Measurements from ENCODE around the gene REV3L.

The REV3L gene

DNA sequence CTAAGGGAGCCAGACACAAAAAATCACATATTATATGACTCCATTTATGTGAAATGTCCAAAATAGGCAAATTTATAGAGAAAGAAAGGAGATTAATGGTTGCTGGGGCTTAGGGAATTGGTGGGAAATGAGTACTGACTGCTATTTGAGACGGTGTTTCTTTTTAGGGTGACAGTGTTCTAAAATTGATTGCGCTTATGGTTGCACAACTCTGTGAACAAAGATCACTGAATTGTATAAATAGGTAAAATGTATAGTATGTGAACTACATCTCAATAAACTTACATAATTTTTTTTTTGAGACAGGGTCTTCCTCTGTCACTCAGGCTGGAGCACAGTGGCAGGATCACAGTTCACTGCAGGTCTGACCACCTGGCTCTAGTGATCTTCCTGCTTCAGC is 45.4 kb downstream of the REV3L start:
- no peaks in the 10 kb centered on the region for H3K27me3 ChIP-seq (ENCODE audit: control insufficient read depth, insufficient read depth, low read length)
- H3K9me3 ChIP-seq (ENCODE audit: control insufficient read depth, insufficient read depth, low read length), result no peaks in the 10 kb centered on the region
- H3K9ac ChIP-seq (ENCODE audit: low read depth, low read length), result no peak overlapping the region

DNA sequence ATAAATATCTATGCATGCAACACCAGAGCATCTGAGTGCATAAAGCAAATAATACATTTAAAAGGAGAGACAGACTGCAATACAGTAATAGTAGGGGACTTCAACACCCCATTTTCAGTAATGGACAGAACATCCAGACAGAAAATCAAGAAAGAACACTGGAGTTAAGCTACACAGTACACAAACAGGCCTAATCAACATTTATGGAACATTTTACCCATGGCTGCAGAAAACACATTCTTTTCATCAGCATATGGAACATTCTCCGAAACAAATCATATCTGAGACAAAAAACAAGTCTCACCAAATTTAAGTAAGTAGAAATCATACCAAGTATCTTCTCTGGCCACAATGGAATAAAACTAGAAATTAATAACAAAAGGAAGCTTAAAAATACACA is 50.5 kb downstream of the REV3L start:
- no peaks in the 10 kb centered on the region for H3K9me3 ChIP-seq (ENCODE audit: control insufficient read depth, insufficient read depth, low read length)
- no peak overlapping the region for H3K4me3 ChIP-seq (ENCODE audit: low read depth, low read length)
- no peaks in the 10 kb centered on the region for H3K4me1 ChIP-seq (ENCODE audit: control insufficient read depth, insufficient read depth, low read length)
- no peaks in the 10 kb centered on the region for H3K36me3 ChIP-seq (ENCODE audit: control insufficient read depth, insufficient read depth, low read length)
- H3K9ac ChIP-seq (ENCODE audit: low read depth, low read length), result no peak overlapping the region
- H3K27me3 ChIP-seq (ENCODE audit: control insufficient read depth, insufficient read depth, low read length), result no peaks in the 10 kb centered on the region

More for the DNA sequence above, 45.4 kb downstream of the REV3L start:
- H3K36me3 ChIP-seq (ENCODE audit: control insufficient read depth, insufficient read depth, low read length), result no peaks in the 10 kb centered on the region
- H3K4me1 ChIP-seq (ENCODE audit: control insufficient read depth, insufficient read depth, low read length), result no peaks in the 10 kb centered on the region
- no peak overlapping the region for H3K4me3 ChIP-seq (ENCODE audit: low read depth, low read length)

DNA sequence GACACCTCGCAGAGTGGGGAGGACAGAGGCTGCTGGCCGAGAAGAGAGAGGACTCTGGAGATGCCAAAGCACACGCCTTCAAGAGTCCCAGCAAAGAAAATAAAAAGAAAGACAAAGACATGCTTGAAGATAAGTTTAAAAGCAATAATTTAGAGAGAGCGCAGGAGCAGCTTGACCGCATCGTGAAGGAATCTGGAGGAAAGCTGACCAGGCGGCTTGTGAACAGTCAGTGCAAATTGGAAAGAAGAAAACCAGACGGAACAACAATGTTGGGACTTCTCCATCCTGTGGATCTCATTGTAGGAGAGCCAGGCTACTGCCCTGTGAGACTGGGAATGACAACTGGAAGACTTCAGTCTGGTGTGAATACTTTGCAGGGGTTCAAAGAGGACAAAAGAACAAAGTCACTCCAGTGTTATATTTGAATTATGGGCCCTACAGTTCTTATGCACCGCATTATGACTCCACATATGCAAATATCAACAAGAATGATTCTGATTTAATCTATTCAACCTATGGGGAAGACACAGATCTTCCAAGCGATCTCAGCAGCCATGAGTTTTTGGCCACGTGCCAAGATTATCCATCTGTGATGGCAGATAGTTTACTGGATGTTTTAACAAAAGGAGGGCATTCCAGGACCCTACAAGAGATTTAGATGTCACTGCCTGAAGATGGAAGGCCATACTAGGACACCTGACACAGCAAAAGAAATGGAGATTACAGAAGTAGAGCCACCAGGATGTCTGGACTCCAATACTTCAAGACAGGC is 52.2 kb downstream of the REV3L start:
- Histone ChIP-seq H3K9me3 (ENCODE audit: control insufficient read depth, insufficient read depth, low read length) (no peaks in the 10 kb centered on the region), H3K9ac (ENCODE audit: low read depth, low read length) (no peak overlapping the region), H3K36me3 (ENCODE audit: control insufficient read depth, insufficient read depth, low read length) (no peaks in the 10 kb centered on the region), H3K4me3 (ENCODE audit: low read depth, low read length) (no peak overlapping the region), H3K4me1 (ENCODE audit: control insufficient read depth, insufficient read depth, low read length) (no peaks in the 10 kb centered on the region), H3K27me3 (ENCODE audit: control insufficient read depth, insufficient read depth, low read length) (no peaks in the 10 kb centered on the region)

DNA sequence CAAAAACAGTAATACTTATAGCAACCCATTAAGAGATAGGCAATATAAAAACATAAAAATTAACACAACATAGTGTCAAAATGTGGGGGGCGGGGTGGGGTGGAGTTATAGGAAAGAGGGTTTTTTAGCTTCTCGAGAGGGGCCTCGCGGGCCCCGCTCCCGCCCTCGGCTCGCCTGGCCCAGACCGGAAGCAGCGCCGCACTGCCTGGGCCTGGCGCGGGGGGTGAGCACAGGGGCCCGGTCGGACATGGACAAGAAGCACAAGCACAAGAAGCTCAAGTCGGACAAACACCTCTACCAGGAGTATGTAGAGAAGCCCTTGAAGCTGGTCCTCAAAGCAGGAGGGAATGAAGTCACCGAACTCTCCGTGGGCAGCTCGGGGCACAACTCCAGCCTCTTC is 53.4 kb downstream of the REV3L start:
- no peaks in the 10 kb centered on the region for H3K27me3 ChIP-seq (ENCODE audit: control insufficient read depth, insufficient read depth, low read length)
- H3K4me1 ChIP-seq (ENCODE audit: control insufficient read depth, insufficient read depth, low read length), result no peaks in the 10 kb centered on the region
- H3K36me3 ChIP-seq (ENCODE audit: control insufficient read depth, insufficient read depth, low read length), result no peaks in the 10 kb centered on the region
- H3K9ac ChIP-seq (ENCODE audit: low read depth, low read length), result no peak overlapping the region
- no peaks in the 10 kb centered on the region for H3K9me3 ChIP-seq (ENCODE audit: control insufficient read depth, insufficient read depth, low read length)
- no peak overlapping the region for H3K4me3 ChIP-seq (ENCODE audit: low read depth, low read length)

DNA sequence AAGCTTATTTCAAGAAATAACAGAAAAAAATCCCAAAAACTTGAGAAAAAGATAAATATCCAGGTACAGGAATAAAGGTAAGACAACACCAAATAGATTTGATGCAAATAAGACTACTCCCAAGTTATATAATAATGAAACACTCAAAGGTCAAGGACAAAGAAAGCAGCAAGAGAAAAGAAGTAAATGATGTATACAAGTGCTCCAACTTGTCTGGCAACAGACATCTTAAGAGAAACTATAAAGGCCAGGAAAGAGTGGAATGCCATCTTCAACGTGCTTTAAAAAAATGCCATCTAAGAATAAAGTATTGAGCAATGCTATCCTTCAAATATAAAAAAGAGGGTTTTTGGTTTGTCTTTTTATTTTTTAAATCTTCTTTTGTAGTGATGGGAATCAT is 54.2 kb downstream of the REV3L start:
- Histone ChIP-seq H3K4me1 (ENCODE audit: control insufficient read depth, insufficient read depth, low read length) (no peaks in the 10 kb centered on the region), H3K36me3 (ENCODE audit: control insufficient read depth, insufficient read depth, low read length) (no peaks in the 10 kb centered on the region), H3K27me3 (ENCODE audit: control insufficient read depth, insufficient read depth, low read length) (no peaks in the 10 kb centered on the region), H3K9me3 (ENCODE audit: control insufficient read depth, insufficient read depth, low read length) (no peaks in the 10 kb centered on the region), H3K9ac (ENCODE audit: low read depth, low read length) (no peak overlapping the region), H3K4me3 (ENCODE audit: low read depth, low read length) (no peak overlapping the region)

DNA sequence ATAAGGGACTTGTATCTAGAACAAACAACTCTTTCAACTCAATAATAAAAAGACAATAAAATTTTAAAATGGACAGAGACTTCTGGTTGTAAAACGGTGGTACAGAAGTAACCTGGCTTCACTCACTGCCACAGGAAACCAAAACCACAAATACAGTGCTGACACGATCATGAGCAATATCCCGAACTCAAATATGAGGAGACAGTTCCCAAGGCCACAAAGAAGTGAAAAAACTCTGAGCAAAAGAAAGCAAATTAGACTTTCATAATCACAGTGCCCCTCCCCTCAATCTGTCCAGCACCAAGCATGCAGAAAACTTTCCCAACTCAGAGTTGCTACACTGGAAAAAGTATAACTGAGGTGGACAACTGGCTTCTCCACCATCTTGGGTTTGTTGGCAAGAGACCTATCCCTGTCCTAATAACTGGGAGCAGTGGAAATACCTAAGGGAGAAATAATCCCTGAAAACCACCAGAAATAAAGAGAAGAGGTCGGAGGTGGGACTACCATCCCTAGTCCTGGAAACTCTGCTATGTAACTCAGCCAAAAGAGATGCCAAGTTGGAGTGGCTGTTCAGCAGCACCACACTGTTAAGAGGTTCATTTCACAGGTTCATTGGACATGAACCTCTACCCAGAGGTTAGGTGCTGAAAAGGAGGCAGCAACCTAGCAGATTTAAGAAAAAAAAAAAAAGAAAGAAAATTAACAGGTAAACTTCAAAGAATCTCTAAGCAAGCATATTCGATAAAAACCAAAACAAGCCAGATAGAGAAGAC is 55.5 kb downstream of the REV3L start:
- no peaks in the 10 kb centered on the region for H3K36me3 ChIP-seq (ENCODE audit: control insufficient read depth, insufficient read depth, low read length)
- H3K9ac ChIP-seq (ENCODE audit: low read depth, low read length), result no peak overlapping the region
- no peaks in the 10 kb centered on the region for H3K4me1 ChIP-seq (ENCODE audit: control insufficient read depth, insufficient read depth, low read length)
- H3K27me3 ChIP-seq (ENCODE audit: control insufficient read depth, insufficient read depth, low read length), result no peaks in the 10 kb centered on the region
- H3K9me3 ChIP-seq (ENCODE audit: control insufficient read depth, insufficient read depth, low read length), result no peaks in the 10 kb centered on the region
- H3K4me3 ChIP-seq (ENCODE audit: low read depth, low read length), result no peak overlapping the region

DNA sequence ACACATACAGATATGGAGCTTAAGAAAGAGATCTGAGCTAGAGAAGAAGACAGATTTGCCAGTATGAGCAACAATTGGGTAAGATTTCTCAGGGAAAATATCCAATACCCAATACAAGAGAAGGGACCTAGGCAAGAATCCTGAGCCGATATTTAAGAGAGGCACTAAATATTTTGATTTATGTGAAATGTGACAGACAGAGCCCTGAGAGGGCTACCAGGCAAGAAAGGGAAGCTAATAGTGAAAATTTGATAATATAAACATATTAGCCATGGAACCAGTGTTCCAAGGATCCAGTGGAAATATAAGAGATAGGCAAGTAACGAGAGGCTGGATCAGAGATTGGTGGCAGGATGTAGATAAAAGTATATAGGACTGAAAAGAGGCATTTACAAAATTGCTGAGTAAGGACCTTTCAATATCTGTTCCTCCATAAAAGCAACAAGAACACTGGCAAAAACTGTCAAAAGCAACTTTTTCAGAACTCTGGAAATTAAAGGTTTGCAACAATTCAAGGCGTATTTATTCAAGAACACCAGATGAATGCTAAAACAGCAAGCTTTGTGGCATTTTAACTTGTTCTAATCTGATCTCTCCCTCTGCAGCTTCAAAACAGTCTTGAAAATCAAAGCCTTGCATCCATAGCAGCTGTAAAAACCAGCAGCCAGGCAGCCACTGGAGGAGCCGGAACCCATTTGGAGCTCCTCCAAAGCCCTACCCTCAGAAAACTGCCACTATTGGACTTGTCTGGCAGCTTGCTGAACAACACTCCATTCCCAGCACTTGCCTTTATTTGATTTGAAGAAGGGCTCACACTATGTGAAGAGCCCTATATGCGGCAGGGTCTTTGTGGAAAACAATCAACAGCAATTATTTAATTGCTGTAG is 58.8 kb downstream of the REV3L start:
- Histone ChIP-seq H3K4me1 (ENCODE audit: control insufficient read depth, insufficient read depth, low read length) (no peaks in the 10 kb centered on the region), H3K9ac (ENCODE audit: low read depth, low read length) (no peak overlapping the region), H3K4me3 (ENCODE audit: low read depth, low read length) (no peak overlapping the region), H3K36me3 (ENCODE audit: control insufficient read depth, insufficient read depth, low read length) (no peaks in the 10 kb centered on the region), H3K9me3 (ENCODE audit: control insufficient read depth, insufficient read depth, low read length) (no peaks in the 10 kb centered on the region), H3K27me3 (ENCODE audit: control insufficient read depth, insufficient read depth, low read length) (no peaks in the 10 kb centered on the region)

DNA sequence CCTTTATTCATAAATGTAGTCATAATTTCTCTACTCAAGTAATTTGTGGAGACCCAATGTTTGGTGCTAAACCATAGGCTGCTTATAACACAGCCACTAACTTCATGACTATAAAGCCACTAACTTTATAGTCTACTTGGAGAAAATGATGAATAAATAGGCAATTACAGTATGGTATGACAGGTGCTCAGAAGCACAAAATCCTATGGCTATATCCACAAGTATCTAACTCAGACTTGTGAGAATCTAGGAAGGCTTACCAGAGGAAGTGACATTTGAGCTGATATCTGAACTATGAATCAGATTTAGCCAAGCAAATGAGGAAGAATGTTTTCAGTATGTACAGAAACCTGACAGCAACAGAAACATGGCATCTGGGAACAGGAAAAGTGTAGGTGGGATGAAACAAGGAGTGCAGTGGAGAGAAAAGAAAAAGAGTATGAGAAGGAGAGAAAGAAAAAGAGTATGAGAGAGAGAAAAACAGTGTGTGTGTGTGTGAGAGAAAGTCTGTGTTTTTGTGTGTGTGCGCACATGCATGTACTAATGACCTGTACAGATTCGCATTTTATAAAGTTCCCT is 59.9 kb downstream of the REV3L start:
- Histone ChIP-seq H3K4me3 (ENCODE audit: low read depth, low read length) (no peak overlapping the region), H3K4me1 (ENCODE audit: control insufficient read depth, insufficient read depth, low read length) (no peaks in the 10 kb centered on the region), H3K27me3 (ENCODE audit: control insufficient read depth, insufficient read depth, low read length) (no peaks in the 10 kb centered on the region), H3K9me3 (ENCODE audit: control insufficient read depth, insufficient read depth, low read length) (no peaks in the 10 kb centered on the region), H3K9ac (ENCODE audit: low read depth, low read length) (no peak overlapping the region), H3K36me3 (ENCODE audit: control insufficient read depth, insufficient read depth, low read length) (no peaks in the 10 kb centered on the region)

DNA sequence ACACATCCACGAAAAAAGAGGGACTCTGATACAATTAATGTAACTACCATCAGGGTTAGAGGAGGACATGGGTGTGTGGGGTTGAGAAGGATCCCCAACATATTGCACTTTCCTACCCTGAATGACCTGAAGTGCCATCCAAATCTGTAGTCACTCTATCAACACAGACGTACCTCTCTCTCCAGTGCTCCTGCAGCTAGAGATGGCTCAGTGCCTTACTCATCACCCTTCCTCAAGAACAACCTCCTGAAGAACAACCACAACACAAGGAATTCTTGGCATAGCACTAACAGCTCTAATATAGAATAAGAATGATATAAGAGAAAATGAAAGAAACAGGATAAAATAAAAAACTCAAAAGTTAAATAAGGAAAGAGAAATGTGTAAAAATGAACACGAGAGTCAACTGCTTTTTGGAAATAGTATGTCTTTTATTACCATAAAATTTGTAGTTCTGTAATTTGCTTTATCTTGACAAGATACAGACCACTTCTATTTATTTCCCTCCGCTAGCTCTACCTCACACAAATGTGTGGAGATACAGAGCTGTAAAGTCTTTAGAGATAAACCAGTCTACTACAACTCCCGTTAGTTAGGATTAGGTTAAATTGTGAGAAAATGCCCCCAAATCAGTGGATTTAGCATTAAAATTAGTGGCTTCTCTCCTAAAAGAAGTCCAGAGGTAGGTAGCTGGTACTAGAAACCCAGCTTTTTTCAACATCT is 63.9 kb downstream of the REV3L start:
- H3K4me1 ChIP-seq (ENCODE audit: control insufficient read depth, insufficient read depth, low read length), result no peaks in the 10 kb centered on the region
- H3K27me3 ChIP-seq (ENCODE audit: control insufficient read depth, insufficient read depth, low read length), result no peaks in the 10 kb centered on the region
- H3K4me3 ChIP-seq (ENCODE audit: low read depth, low read length), result no peak overlapping the region
- no peaks in the 10 kb centered on the region for H3K36me3 ChIP-seq (ENCODE audit: control insufficient read depth, insufficient read depth, low read length)
- H3K9me3 ChIP-seq (ENCODE audit: control insufficient read depth, insufficient read depth, low read length), result no peaks in the 10 kb centered on the region
- H3K9ac ChIP-seq (ENCODE audit: low read depth, low read length), result no peak overlapping the region

DNA sequence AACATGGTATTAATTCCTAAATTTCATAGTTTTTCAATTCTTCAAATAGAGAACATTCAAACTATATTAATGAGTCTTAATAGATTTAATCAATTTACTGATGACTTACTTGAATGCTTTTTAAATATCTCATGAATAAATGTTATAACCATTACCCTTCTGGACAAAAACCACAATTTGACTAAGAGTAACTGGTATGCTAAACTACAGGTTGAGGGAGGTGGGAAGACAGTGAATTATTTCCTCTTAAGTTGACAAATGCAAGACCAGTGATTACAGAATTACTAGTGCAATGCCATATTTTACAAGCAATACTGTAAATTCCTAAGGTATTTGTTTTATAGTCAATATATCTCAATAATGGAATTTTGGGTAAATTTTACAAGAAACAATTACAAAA is 65.1 kb downstream of the REV3L start:
- Histone ChIP-seq H3K9ac (ENCODE audit: low read depth, low read length) (no peak overlapping the region), H3K27me3 (ENCODE audit: control insufficient read depth, insufficient read depth, low read length) (no peaks in the 10 kb centered on the region), H3K36me3 (ENCODE audit: control insufficient read depth, insufficient read depth, low read length) (no peaks in the 10 kb centered on the region), H3K4me3 (ENCODE audit: low read depth, low read length) (no peak overlapping the region), H3K4me1 (ENCODE audit: control insufficient read depth, insufficient read depth, low read length) (no peaks in the 10 kb centered on the region), H3K9me3 (ENCODE audit: control insufficient read depth, insufficient read depth, low read length) (no peaks in the 10 kb centered on the region)

DNA sequence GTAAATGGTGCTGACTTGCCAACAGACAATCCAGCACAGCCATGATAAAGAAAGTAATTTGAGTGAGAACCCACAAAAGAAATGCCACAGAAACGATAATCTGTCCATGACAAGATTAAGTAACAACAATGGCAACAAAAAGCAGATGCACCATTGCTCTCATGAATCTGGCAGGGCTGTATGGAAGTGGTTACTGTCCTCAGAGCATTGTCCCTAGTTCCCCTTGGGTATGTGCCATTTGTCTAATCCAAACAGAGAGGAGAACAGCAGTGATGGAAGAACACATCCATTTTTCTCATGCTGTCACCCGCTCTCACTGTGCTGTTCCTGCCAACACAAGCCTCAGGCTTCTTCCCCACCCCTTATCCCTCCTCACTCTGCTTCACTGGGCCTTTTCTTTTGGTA is 65.8 kb downstream of the REV3L start:
- no peaks in the 10 kb centered on the region for H3K27me3 ChIP-seq (ENCODE audit: control insufficient read depth, insufficient read depth, low read length)
- no peaks in the 10 kb centered on the region for H3K9me3 ChIP-seq (ENCODE audit: control insufficient read depth, insufficient read depth, low read length)
- no peaks in the 10 kb centered on the region for H3K4me1 ChIP-seq (ENCODE audit: control insufficient read depth, insufficient read depth, low read length)
- no peaks in the 10 kb centered on the region for H3K36me3 ChIP-seq (ENCODE audit: control insufficient read depth, insufficient read depth, low read length)
- no peak overlapping the region for H3K4me3 ChIP-seq (ENCODE audit: low read depth, low read length)
- no peak overlapping the region for H3K9ac ChIP-seq (ENCODE audit: low read depth, low read length)

Data from iPS-15b (cell line).